Tibial artery (tissue), 4 donors: ENCODE data around the gene NELFA.

Source experiments
- DNase-seq, 2 donors: peaks; one replicate each; pipeline ENCODE4 v3.0.0-alpha.2; 2019
- H3K27ac ChIP-seq, 2 donors: fragments of 200-600 bp; sonication (generic) in 1 of 2; 1 replicate in 1 of 2; 2 replicates in 1 of 2; pipeline ENCODE4 v1.5.1; 2018 to 2019; ENCODE audit warnings: mild to moderate bottlenecking in 1 of 2
- H3K27me3 ChIP-seq, 2 donors: fragments of 200-600 bp; sonication (generic) in 1 of 2; one replicate each; pipeline versions ENCODE4 v1.5.1 to v1.6.0; 2016 to 2019
- H3K36me3 ChIP-seq, 3 donors: fragments of 200-600 bp; sonication (generic) in 2 of 3; one replicate each; pipeline ENCODE4 v1.5.1; 2016 to 2019; ENCODE audit warnings: mild to moderate bottlenecking in 2 of 3
- H3K4me1 ChIP-seq, 4 donors: fragments of 200-600 bp; sonication (generic) in 2 of 4; 1 replicate in 3 of 4; 2 replicates in 1 of 4; pipeline ENCODE4 v1.5.1; 2016 to 2019
- H3K4me3 ChIP-seq, 2 donors: fragments of 200-600 bp; sonication (generic) in 1 of 2; 1 replicate in 1 of 2; 2 replicates in 1 of 2; pipeline ENCODE4 v1.5.1; 2018 to 2019; ENCODE audit warnings: mild to moderate bottlenecking in 2 of 2
- H3K9me3 ChIP-seq, 3 donors: fragments of 200-600 bp; sonication (generic) in 1 of 3; one replicate each; pipeline ENCODE4 v1.5.1; 2016 to 2019
- CTCF ChIP-seq, 2 experiments: fragments of 200-600 bp in 1 of 2; fragments of 450-650 bp in 1 of 2; IDR thresholded peaks; one replicate each; pipeline ENCODE4 v1.5.1; 2017 to 2019; ENCODE audit warnings: antibody characterized with exemption in 2 of 2, mild to moderate bottlenecking in 1 of 2, moderate library complexity in 1 of 2
- intact Hi-C: fragments of 100-400 bp; cut with DNase I; formaldehyde crosslinking; loops from one replicate; pipeline ENCODE4 v1.15.0; 2023; ENCODE audit warnings: low total_unique reads

NELFA gene

GRCh38 chr4:1961563-1961962 is 47.2 kb downstream of the NELFA start:
- no peak for TF ChIP-seq CTCF (IDR thresholded peaks at IDR 0.05)
- DNase-seq, result peak in 1 of 2 donors; percentile 31
- intact Hi-C loops, result no loop called here
- H3K4me1 ChIP-seq, result no peaks in the 10 kb centered on the region
- no peak overlapping the region for H3K27ac ChIP-seq
- H3K4me3 ChIP-seq, result no peak overlapping the region
- no peaks in the 10 kb centered on the region for H3K9me3 ChIP-seq
- H3K36me3 ChIP-seq, result peaks cover 32 to 64% (median 59%) of the 10 kb centered on the region in 3 donors
- H3K27me3 ChIP-seq, result no peaks in the 10 kb centered on the region

GRCh38 chr4:1961038-1961437 is 47.7 kb downstream of the NELFA start:
- peak in 1 of 2 donors; percentile 28 for DNase-seq
- Histone ChIP-seq H3K4me3 (no peak overlapping the region), H3K36me3 (peaks cover 34 to 68% (median 63%) of the 10 kb centered on the region in 3 donors), H3K27ac (no peak overlapping the region), H3K9me3 (no peaks in the 10 kb centered on the region), H3K27me3 (no peaks in the 10 kb centered on the region), H3K4me1 (no peaks in the 10 kb centered on the region)
- intact Hi-C loops, result no loop called here
- TF ChIP-seq CTCF (IDR thresholded peaks at IDR 0.05), result no peak

- no peak overlapping the region for H3K4me3 ChIP-seq
- H3K36me3 ChIP-seq, result peaks cover 37 to 76% (median 70%) of the 10 kb centered on the region in 3 donors
- no peaks in the 10 kb centered on the region for H3K4me1 ChIP-seq
- no peaks in the 10 kb centered on the region for H3K27me3 ChIP-seq
- no peaks in the 10 kb centered on the region for H3K9me3 ChIP-seq
- no peak for TF ChIP-seq CTCF (IDR thresholded peaks at IDR 0.05)
- DNase-seq, result peak in 1 of 2 donors; percentile 41
- H3K27ac ChIP-seq, result no peak overlapping the region
- intact Hi-C loops, result no loop called here
These were observed 48.5 kb downstream of the NELFA start for GRCh38 chr4:1960170-1960825.

GRCh38 chr4:1959104-1959384 is 49.7 kb downstream of the NELFA start:
- no peaks in the 10 kb centered on the region for H3K27me3 ChIP-seq
- no peaks in the 10 kb centered on the region for H3K9me3 ChIP-seq
- no peak for DNase-seq
- no peak for TF ChIP-seq CTCF (IDR thresholded peaks at IDR 0.05)
- no peak overlapping the region for H3K4me3 ChIP-seq
- H3K36me3 ChIP-seq, result peaks cover 44 to 87% (median 75%) of the 10 kb centered on the region in 3 donors
- intact Hi-C loops, result no loop called here
- H3K27ac ChIP-seq, result no peak overlapping the region
- no peaks in the 10 kb centered on the region for H3K4me1 ChIP-seq

GRCh38 chr4:1958276-1959103 is 50.3 kb downstream of the NELFA start:
- H3K27ac ChIP-seq, result no peak overlapping the region
- TF ChIP-seq CTCF (IDR thresholded peaks at IDR 0.05), result no peak
- peaks cover 45 to 87% (median 72%) of the 10 kb centered on the region in 3 donors for H3K36me3 ChIP-seq
- no peaks in the 10 kb centered on the region for H3K9me3 ChIP-seq
- intact Hi-C loops, result no loop called here
- peak in 1 of 2 donors; percentile 19 for DNase-seq
- H3K27me3 ChIP-seq, result no peaks in the 10 kb centered on the region
- H3K4me3 ChIP-seq, result no peak overlapping the region
- no peaks in the 10 kb centered on the region for H3K4me1 ChIP-seq
